ENCODE results near the gene XYLT1. TPM values are rescaled to one million over a fixed set of nuclear protein-coding genes. Genes with fewer than 3 reads are reported as not detected.

Gene XYLT1
- total and polyA plus RNA-seq, 10 of the 15 experiments (the other 5 are each of a cell fraction or from before 2014, with no cell fraction given) = 0.88 to 14.8 (median 5.8) TPM

GRCh38 chr16:17373533-17373932 is 97.2 kb downstream of the XYLT1 start:
- Histone ChIP-seq H4K20me1 (ENCODE audit: control insufficient read depth, insufficient read depth) (no peaks in the 10 kb centered on the region), H3K79me2 (ENCODE audit: control insufficient read depth, insufficient read depth, low read length) (no peaks in the 10 kb centered on the region), H3K4me2 (ENCODE audit: control insufficient read depth, insufficient read depth) (no peak overlapping the region), H3K9ac (ENCODE audit: control insufficient read depth, insufficient read depth, low read length) (no peak overlapping the region), H3K9me3 (replicated peaks; ENCODE audit: control insufficient read depth, insufficient read depth, low read length) (no peaks in the 10 kb centered on the region), H3K4me1 (ENCODE audit: control insufficient read depth, insufficient read depth, low read length) (peaks cover 54% of the 10 kb centered on the region), H2AFZ (ENCODE audit: control insufficient read depth, low read depth, low read length) (no peak overlapping the region), H3K27me3 (replicated peaks in 1 of 2; ENCODE audit: control insufficient read depth in 2 of 2, insufficient read depth in 2 of 2, low read length in 1 of 2) (no peaks in the 10 kb centered on the region), H3K36me3 (ENCODE audit: control insufficient read depth in 2 of 2, insufficient read depth in 2 of 2, low read length in 1 of 2) (no peaks in the 10 kb centered on the region), H3K4me3 (no peak overlapping the region), H3K27ac (ENCODE audit: control insufficient read depth, insufficient read depth) (no peak overlapping the region)
- ChIA-PET RAD21 (ENCODE audit: unreplicated experiment) (interaction anchor here (0.6 to 13.5 kb wide), 7 partner anchors 14 to 94 kb away, joined by 3 to 162 read pairs (median 5); no protein-coding TSS in a partner anchor), POLR2A (interaction anchor here (1.3 kb wide), 1 partner anchor 94 kb away, joined by 3 read pairs; no protein-coding TSS in a partner anchor), SMC1A (ENCODE audit: uncharacterized antibody, unreplicated experiment) (interaction anchor here (0.8 to 22.0 kb wide), 12 partner anchors 13 to 509 kb away, joined by 3 to 303 read pairs (median 3); no protein-coding TSS in a partner anchor), CTCF (interaction anchor here (0.9 to 5.5 kb wide), 7 partner anchors 14 to 95 kb away, joined by 3 to 47 read pairs (median 8); no protein-coding TSS in a partner anchor)
- 54% methylated on average over 3 of the region's 3 CpGs for WGBS (ENCODE audit: insufficient coverage, insufficient replicate concordance, low lambda C conversion rate, missing lambda C conversion rate)
- in situ Hi-C loops (cut with MboI) (no loop called here), intact Hi-C loops (cut with micrococcal nuclease; ENCODE audit: unreplicated experiment) (no loop called here)
- no peak for ATAC-seq
- DNase-seq (ENCODE audit: low read depth, low spot score) = no peak
- BruUV-seq (replicated peaks) = no TSS peak
- TF ChIP-seq CBX5 (IDR thresholded peaks at IDR 0.05; ENCODE audit: low read depth) = no peak
- no peak for FAIRE-seq

GRCh38 chr16:17372386-17372785 is 98.4 kb downstream of the XYLT1 start:
- no peak for ATAC-seq
- Histone ChIP-seq H3K9me3 (replicated peaks; ENCODE audit: control insufficient read depth, insufficient read depth, low read length) (no peaks in the 10 kb centered on the region), H3K27ac (ENCODE audit: control insufficient read depth, insufficient read depth) (no peak overlapping the region), H3K9ac (ENCODE audit: control insufficient read depth, insufficient read depth, low read length) (no peak overlapping the region), H3K27me3 (replicated peaks in 1 of 2; ENCODE audit: control insufficient read depth in 2 of 2, insufficient read depth in 2 of 2, low read length in 1 of 2) (no peaks in the 10 kb centered on the region), H4K20me1 (ENCODE audit: control insufficient read depth, insufficient read depth) (no peaks in the 10 kb centered on the region), H3K4me2 (ENCODE audit: control insufficient read depth, insufficient read depth) (no peak overlapping the region), H3K4me3 (no peak overlapping the region), H3K36me3 (ENCODE audit: control insufficient read depth in 2 of 2, insufficient read depth in 2 of 2, low read length in 1 of 2) (no peaks in the 10 kb centered on the region), H3K79me2 (ENCODE audit: control insufficient read depth, insufficient read depth, low read length) (no peaks in the 10 kb centered on the region), H2AFZ (ENCODE audit: control insufficient read depth, low read depth, low read length) (no peak overlapping the region), H3K4me1 (ENCODE audit: control insufficient read depth, insufficient read depth, low read length) (peaks cover 53% of the 10 kb centered on the region)
- SMC1A ChIA-PET (ENCODE audit: uncharacterized antibody, unreplicated experiment) = interaction anchor here (1.0 to 22.0 kb wide), 9 partner anchors 12 to 110 kb away, joined by 3 to 303 read pairs (median 5); no protein-coding TSS in a partner anchor
- POLR2A ChIA-PET = interaction anchor here (1.0 to 4.3 kb wide), 3 partner anchors 27 to 95 kb away, joined by 3 to 46 read pairs (median 3); no protein-coding TSS in a partner anchor
- DNase-seq (ENCODE audit: low read depth, low spot score) = no peak
- no TSS peak for BruUV-seq (replicated peaks)
- 58% methylated on average over 5 of the region's 5 CpGs for whole genome bisulfite sequencing (ENCODE audit: insufficient coverage, insufficient replicate concordance, low lambda C conversion rate, missing lambda C conversion rate)
- intact Hi-C loops (cut with micrococcal nuclease; ENCODE audit: unreplicated experiment) (no loop called here), in situ Hi-C loops (cut with MboI) (no loop called here)
- RAD21 ChIA-PET (ENCODE audit: unreplicated experiment) = interaction anchor here (1.7 to 13.5 kb wide), 7 partner anchors 28 to 111 kb away, joined by 3 to 162 read pairs (median 24); no protein-coding TSS in a partner anchor
- TF ChIP-seq BACH1 (IDR thresholded peaks at IDR 0.05; ENCODE audit: borderline replicate concordance) = no peak
- TF ChIP-seq REST (IDR thresholded peaks at IDR 0.05; ENCODE audit: low read depth, low read length) = peak; percentile 90
- CTCF ChIA-PET = interaction anchor here (2.3 to 5.5 kb wide), 4 partner anchors 26 to 96 kb away, joined by 7 to 47 read pairs (median 28); no protein-coding TSS in a partner anchor
- FAIRE-seq = no peak

All from GM12878 (cell line).